ENCODE data around the gene SNX5.

- TF ChIP-seq, protein P1, sequence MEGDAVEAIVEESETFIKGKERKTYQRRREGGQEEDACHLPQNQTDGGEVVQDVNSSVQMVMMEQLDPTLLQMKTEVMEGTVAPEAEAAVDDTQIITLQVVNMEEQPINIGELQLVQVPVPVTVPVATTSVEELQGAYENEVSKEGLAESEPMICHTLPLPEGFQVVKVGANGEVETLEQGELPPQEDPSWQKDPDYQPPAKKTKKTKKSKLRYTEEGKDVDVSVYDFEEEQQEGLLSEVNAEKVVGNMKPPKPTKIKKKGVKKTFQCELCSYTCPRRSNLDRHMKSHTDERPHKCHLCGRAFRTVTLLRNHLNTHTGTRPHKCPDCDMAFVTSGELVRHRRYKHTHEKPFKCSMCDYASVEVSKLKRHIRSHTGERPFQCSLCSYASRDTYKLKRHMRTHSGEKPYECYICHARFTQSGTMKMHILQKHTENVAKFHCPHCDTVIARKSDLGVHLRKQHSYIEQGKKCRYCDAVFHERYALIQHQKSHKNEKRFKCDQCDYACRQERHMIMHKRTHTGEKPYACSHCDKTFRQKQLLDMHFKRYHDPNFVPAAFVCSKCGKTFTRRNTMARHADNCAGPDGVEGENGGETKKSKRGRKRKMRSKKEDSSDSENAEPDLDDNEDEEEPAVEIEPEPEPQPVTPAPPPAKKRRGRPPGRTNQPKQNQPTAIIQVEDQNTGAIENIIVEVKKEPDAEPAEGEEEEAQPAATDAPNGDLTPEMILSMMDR (IDR thresholded peaks at IDR 0.05; ENCODE audit: low read depth, low read length): no peak
- no peak for TF ChIP-seq EZH2phosphoT487 (IDR thresholded peaks at IDR 0.05; ENCODE audit: low read depth)
Observed at GRCh38 chr20:18009116-18009515, 40.5 kb upstream of the SNX5 start.
